Measurements from ENCODE around the gene PAGE5.

DNA sequence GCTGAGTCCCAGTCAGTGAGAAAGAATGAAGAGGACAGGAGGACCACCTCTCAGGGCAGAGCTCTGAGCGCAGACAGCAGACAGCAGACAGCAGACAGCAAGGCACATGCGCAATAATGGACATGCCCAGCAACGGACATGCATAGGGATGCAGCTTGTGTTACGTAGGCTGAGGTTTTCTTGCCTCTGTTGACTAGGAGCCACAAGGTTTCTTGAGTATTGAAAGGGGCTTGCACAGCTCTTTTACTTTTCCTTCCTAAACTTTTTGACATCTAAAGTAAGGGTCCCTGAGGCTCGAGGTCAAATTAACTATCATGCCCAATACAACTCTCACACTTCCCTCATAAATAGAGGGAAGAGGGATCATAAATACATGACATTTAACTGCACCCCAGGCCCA is 44.7 kb downstream of the PAGE5 start, which contains the start of gene PAGE3:
- TF ChIP-seq ZNF391 (tag by site-specific recombination; IDR thresholded peaks at IDR 0.05; ENCODE audit: borderline replicate concordance, low read depth) (no peak), ZNF292 (tag by site-specific recombination; IDR thresholded peaks at IDR 0.05; ENCODE audit: borderline replicate concordance, low read depth) (no peak), ZNF302 (tag by site-specific recombination; IDR thresholded peaks at IDR 0.05; ENCODE audit: low read depth) (no peak), MZF1 (tag by site-specific recombination; IDR thresholded peaks at IDR 0.05; ENCODE audit: borderline replicate concordance) (no peak), ZNF239 (tag by site-specific recombination; IDR thresholded peaks at IDR 0.05) (no peak)
- TF ChIP-seq, protein P1, sequence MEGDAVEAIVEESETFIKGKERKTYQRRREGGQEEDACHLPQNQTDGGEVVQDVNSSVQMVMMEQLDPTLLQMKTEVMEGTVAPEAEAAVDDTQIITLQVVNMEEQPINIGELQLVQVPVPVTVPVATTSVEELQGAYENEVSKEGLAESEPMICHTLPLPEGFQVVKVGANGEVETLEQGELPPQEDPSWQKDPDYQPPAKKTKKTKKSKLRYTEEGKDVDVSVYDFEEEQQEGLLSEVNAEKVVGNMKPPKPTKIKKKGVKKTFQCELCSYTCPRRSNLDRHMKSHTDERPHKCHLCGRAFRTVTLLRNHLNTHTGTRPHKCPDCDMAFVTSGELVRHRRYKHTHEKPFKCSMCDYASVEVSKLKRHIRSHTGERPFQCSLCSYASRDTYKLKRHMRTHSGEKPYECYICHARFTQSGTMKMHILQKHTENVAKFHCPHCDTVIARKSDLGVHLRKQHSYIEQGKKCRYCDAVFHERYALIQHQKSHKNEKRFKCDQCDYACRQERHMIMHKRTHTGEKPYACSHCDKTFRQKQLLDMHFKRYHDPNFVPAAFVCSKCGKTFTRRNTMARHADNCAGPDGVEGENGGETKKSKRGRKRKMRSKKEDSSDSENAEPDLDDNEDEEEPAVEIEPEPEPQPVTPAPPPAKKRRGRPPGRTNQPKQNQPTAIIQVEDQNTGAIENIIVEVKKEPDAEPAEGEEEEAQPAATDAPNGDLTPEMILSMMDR (tag by site-specific recombination; IDR thresholded peaks at IDR 0.05) = no peak
- TF ChIP-seq, protein P2, sequence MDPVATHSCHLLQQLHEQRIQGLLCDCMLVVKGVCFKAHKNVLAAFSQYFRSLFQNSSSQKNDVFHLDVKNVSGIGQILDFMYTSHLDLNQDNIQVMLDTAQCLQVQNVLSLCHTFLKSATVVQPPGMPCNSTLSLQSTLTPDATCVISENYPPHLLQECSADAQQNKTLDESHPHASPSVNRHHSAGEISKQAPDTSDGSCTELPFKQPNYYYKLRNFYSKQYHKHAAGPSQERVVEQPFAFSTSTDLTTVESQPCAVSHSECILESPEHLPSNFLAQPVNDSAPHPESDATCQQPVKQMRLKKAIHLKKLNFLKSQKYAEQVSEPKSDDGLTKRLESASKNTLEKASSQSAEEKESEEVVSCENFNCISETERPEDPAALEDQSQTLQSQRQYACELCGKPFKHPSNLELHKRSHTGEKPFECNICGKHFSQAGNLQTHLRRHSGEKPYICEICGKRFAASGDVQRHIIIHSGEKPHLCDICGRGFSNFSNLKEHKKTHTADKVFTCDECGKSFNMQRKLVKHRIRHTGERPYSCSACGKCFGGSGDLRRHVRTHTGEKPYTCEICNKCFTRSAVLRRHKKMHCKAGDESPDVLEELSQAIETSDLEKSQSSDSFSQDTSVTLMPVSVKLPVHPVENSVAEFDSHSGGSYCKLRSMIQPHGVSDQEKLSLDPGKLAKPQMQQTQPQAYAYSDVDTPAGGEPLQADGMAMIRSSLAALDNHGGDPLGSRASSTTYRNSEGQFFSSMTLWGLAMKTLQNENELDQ (tag by site-specific recombination; IDR thresholded peaks at IDR 0.05; ENCODE audit: low read depth) = no peak
- TF ChIP-seq, protein P3, sequence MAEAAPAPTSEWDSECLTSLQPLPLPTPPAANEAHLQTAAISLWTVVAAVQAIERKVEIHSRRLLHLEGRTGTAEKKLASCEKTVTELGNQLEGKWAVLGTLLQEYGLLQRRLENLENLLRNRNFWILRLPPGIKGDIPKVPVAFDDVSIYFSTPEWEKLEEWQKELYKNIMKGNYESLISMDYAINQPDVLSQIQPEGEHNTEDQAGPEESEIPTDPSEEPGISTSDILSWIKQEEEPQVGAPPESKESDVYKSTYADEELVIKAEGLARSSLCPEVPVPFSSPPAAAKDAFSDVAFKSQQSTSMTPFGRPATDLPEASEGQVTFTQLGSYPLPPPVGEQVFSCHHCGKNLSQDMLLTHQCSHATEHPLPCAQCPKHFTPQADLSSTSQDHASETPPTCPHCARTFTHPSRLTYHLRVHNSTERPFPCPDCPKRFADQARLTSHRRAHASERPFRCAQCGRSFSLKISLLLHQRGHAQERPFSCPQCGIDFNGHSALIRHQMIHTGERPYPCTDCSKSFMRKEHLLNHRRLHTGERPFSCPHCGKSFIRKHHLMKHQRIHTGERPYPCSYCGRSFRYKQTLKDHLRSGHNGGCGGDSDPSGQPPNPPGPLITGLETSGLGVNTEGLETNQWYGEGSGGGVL (tag by site-specific recombination; IDR thresholded peaks at IDR 0.05) = no peak

Measured in HEK293 (cell line).